Thoracic aorta (tissue), 2 donors: Measurements from ENCODE around the gene MED13L. TPM values are rescaled to one million over a fixed set of nuclear protein-coding genes. Genes with fewer than 3 reads are reported as not detected.
A peak's percentile ranks its signal among the peaks of the same experiment; 100 is the strongest.

Source experiments
- ATAC-seq: fragments of 150-250 bp; one replicate; pipeline ENCODE4 v1.8.0; 2017; ENCODE audit warnings: low read depth; ENCODE audit not compliant: insufficient number of reproducible peaks, low FRiP score
- DNase-seq: peaks from one replicate; pipeline ENCODE4 v3.0.0-alpha.2; 2020; ENCODE audit warnings: low spot score
- H3K27ac ChIP-seq, 2 donors: fragments of 200-600 bp; sonication (generic); 1 replicate in 1 of 2; 2 replicates in 1 of 2; pipeline ENCODE4 v1.5.1; 2016; ENCODE audit warnings: mild to moderate bottlenecking in 2 of 2, moderate library complexity in 2 of 2
- H3K27me3 ChIP-seq: fragments of 200-600 bp; sonication (generic); replicated peaks from 2 replicates; pipeline ENCODE4 v1.6.0; 2016; ENCODE audit warnings: mild to moderate bottlenecking; ENCODE audit not compliant: insufficient read depth
- H3K36me3 ChIP-seq: fragments of 200-600 bp; sonication (generic); one replicate; pipeline ENCODE4 v1.5.1; 2016
- H3K4me1 ChIP-seq, 2 donors: fragments of 200-600 bp; sonication (generic); 1 replicate in 1 of 2; 2 replicates in 1 of 2; pipeline versions ENCODE4 v1.5.1 to v1.6.0; 2016; ENCODE audit warnings: low read depth in 2 of 2, mild to moderate bottlenecking in 1 of 2; ENCODE audit not compliant: control insufficient read depth in 1 of 2
- H3K4me3 ChIP-seq: fragments of 200-600 bp; sonication (generic); 2 replicates; pipeline ENCODE4 v1.5.1; 2016; ENCODE audit warnings: mild to moderate bottlenecking
- H3K9me3 ChIP-seq: fragments of 200-600 bp; sonication (generic); 2 replicates; pipeline ENCODE4 v1.5.1; 2016
- total RNA-seq, 2 donors: library from RNA; depleted of rRNA; stranded (reverse); fragments of >200 nt; gene quantifications; one replicate each; pipeline versions ENCODE4 v1.1.0 to v1.2.3, GENCODE V29; 2016
- TF ChIP-seq, protein P1 (sequence below): fragments of 200-600 bp; sonication (generic); IDR thresholded peaks from one replicate; pipeline ENCODE4 v1.5.1; 2019; ENCODE audit warnings: antibody characterized with exemption

MED13L gene
- total RNA-seq, 2 donors from 2014 or later, result 186 to 221 TPM

DNA sequence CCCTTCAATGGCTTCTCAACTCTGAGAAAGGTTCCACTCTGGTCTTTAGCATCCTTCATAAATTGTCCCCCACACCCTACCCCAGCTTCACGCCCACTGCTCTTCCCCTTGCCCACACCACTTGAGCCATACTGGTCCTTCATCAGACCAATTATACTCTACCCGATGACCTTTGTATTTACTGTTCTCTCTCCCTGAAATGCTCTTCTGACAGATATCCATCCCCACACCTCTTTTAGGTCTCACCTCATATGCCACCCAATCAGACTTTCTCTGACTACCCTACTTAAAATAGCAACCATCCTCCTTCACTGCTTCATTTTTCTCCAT is 135.7 kb downstream of the MED13L start:
- DNase-seq (no peak), ATAC-seq (no peak)
- no peak overlapping the region for H3K4me3 ChIP-seq
- peaks cover 58 to 92% of the 10 kb centered on the region in 2 donors for H3K4me1 ChIP-seq
- H3K27me3 ChIP-seq, result no peaks in the 10 kb centered on the region
- peak overlapping the region; percentile 41 to 59 for H3K27ac ChIP-seq
- H3K9me3 ChIP-seq, result no peaks in the 10 kb centered on the region
- H3K36me3 ChIP-seq, result no peaks in the 10 kb centered on the region
- TF ChIP-seq, protein P1, sequence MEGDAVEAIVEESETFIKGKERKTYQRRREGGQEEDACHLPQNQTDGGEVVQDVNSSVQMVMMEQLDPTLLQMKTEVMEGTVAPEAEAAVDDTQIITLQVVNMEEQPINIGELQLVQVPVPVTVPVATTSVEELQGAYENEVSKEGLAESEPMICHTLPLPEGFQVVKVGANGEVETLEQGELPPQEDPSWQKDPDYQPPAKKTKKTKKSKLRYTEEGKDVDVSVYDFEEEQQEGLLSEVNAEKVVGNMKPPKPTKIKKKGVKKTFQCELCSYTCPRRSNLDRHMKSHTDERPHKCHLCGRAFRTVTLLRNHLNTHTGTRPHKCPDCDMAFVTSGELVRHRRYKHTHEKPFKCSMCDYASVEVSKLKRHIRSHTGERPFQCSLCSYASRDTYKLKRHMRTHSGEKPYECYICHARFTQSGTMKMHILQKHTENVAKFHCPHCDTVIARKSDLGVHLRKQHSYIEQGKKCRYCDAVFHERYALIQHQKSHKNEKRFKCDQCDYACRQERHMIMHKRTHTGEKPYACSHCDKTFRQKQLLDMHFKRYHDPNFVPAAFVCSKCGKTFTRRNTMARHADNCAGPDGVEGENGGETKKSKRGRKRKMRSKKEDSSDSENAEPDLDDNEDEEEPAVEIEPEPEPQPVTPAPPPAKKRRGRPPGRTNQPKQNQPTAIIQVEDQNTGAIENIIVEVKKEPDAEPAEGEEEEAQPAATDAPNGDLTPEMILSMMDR, result no peak

GRCh38 chr12:116141110-116141832 is 136.2 kb downstream of the MED13L start:
- Histone ChIP-seq H3K27me3 (no peaks in the 10 kb centered on the region), H3K9me3 (no peaks in the 10 kb centered on the region), H3K4me1 (peaks cover 63 to 92% of the 10 kb centered on the region in 2 donors), H3K36me3 (no peaks in the 10 kb centered on the region), H3K27ac (peak overlapping the region; percentile 41 to 59), H3K4me3 (no peak overlapping the region)
- TF ChIP-seq, protein P1, result no peak
- ATAC-seq (no peak), DNase-seq (no peak)

DNA sequence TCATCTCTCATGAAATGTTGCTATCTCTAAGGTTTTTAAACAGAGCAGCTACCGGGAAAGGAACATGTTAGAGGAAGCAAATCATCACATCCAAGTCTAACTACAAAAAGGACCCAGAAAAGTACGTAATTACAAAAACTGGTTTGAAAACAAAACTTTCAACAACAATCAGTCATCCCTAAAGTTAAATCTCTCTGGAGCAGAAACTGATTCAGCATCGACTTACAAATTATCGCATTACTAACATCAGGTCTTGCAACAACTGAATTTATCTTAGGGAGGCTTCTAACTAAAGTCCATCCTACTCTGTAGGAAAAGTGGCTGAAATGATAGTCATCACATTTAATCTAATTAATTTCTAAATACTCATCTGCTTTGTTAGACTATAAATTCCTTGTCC is 137.0 kb downstream of the MED13L start:
- Histone ChIP-seq H3K36me3 (no peaks in the 10 kb centered on the region), H3K27me3 (no peaks in the 10 kb centered on the region), H3K4me1 (peaks cover 63 to 92% of the 10 kb centered on the region in 2 donors), H3K4me3 (no peak overlapping the region), H3K9me3 (no peaks in the 10 kb centered on the region), H3K27ac (peak overlapping the region in 1 of 2 donors; percentile 32)
- no peak for ATAC-seq
- TF ChIP-seq, protein P1, result no peak
- DNase-seq, result no peak

DNA sequence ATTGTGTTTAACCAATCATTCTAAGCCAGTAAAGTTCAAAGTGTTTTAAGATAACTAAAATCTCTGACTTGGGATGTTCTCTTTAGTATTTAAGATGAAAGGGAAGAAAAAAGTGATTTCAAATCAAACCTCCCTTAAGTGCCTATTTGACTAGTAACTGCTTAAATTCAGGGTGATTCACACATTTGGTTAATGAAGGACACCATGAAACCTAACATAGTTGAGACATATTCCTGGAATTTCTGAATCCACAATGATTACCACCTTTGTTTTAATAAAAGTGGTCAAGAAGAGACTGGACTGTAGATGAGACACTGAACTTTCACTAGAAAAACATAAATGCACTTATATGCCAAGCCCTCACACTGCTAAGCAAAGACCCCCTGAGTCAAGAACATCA is 138.7 kb downstream of the MED13L start:
- TF ChIP-seq, protein P1, result no peak
- peaks cover 57 to 87% of the 10 kb centered on the region in 2 donors for H3K4me1 ChIP-seq
- H3K9me3 ChIP-seq, result no peaks in the 10 kb centered on the region
- ATAC-seq, result no peak
- H3K4me3 ChIP-seq, result no peak overlapping the region
- no peak overlapping the region for H3K27ac ChIP-seq
- H3K36me3 ChIP-seq, result no peaks in the 10 kb centered on the region
- no peak for DNase-seq
- H3K27me3 ChIP-seq, result no peaks in the 10 kb centered on the region

DNA sequence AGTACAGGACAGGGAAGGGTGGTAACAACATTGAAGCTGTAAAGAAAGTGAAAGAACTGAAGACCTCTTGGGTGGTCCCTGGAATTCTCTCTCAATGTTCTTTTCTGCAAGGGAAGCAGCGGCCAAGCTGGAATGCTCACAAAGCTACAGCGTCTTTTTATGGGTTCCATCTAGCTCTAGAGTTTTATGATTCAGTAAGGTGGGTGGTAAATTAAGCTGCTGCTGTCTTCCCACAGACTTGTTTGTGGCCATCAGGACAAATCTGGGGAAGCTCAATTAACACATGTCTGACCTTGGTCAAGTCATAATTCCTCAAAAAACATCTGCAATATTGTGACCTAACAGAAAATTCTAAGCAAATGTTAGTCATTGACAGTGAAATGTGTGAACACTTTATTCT is 139.1 kb downstream of the MED13L start:
- no peaks in the 10 kb centered on the region for H3K27me3 ChIP-seq
- TF ChIP-seq, protein P1, result no peak

More for the DNA sequence above, 139.1 kb downstream of the MED13L start:
- no peaks in the 10 kb centered on the region for H3K9me3 ChIP-seq
- H3K27ac ChIP-seq, result no peak overlapping the region
- no peak overlapping the region for H3K4me3 ChIP-seq
- peaks cover 57 to 87% of the 10 kb centered on the region in 2 donors for H3K4me1 ChIP-seq
- ATAC-seq (no peak), DNase-seq (no peak)
- H3K36me3 ChIP-seq, result no peaks in the 10 kb centered on the region
